ENCODE data around the gene APBB2.

DNA sequence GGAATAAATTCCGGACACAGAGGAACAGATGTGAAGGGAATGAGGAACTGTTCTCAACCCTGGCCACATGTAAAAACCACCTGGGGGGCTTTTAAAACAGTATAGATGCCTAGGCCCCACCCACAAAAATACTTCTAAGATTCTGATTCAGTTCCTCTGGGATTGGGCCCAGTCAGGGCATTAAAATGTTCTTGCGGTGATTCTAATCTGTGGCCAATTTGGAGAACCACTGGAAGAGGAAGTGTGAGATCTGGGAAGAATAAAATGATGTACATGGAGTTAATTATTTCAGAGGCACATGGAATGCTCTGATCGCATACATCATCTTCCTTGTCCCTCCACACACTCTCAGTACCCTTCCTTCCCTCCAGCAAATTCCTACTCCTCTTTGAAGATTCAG lies 192.2 kb downstream of the APBB2 start:
- TF ChIP-seq CTCF (IDR thresholded peaks at IDR 0.05) (no peak), POLR2A (IDR thresholded peaks at IDR 0.05) (no peak), POLR2AphosphoS5 (IDR thresholded peaks at IDR 0.05) (no peak)
